ENCODE measurements around the gene FAM227B. TPM values are rescaled to one million over a fixed set of nuclear protein-coding genes. Genes with fewer than 3 reads are reported as not detected.
A peak's percentile ranks its signal among the peaks of the same experiment; 100 is the strongest.

Gene FAM227B
- total and polyA plus RNA-seq, 2 donors (not counting 1 experiment from before 2014, with no cell fraction given) = 2.7 to 9.7 TPM

GRCh38 chr15:49637857-49638256 is 17.2 kb upstream of the FAM227B start:
- H3K36me3 ChIP-seq (ENCODE audit: control insufficient read depth, insufficient read depth, low read length) = no peaks in the 10 kb centered on the region
- no peaks in the 10 kb centered on the region for H3K9me3 ChIP-seq (ENCODE audit: control insufficient read depth, insufficient read depth, low read depth, low read length)
- H3K4me2 ChIP-seq (ENCODE audit: extremely low read depth, insufficient read depth, low read length) = no peak overlapping the region
- H3K4me3 ChIP-seq (replicated peaks in 1 of 4; ENCODE audit: control extremely low read depth in 1 of 4, insufficient read depth in 1 of 4, low read depth in 3 of 4, low read length in 4 of 4) = no peak overlapping the region
- H3K27me3 ChIP-seq (ENCODE audit: control insufficient read depth, insufficient read depth, low read length) = no peaks in the 10 kb centered on the region
- H3K27ac ChIP-seq (ENCODE audit: insufficient read depth, low read length) = no peak overlapping the region
- H3K9ac ChIP-seq (ENCODE audit: insufficient read depth, low read length) = no peak overlapping the region
- H4K20me1 ChIP-seq (ENCODE audit: control insufficient read depth, extremely low read depth, insufficient read depth, low read length) = no peaks in the 10 kb centered on the region
- H2AFZ ChIP-seq (ENCODE audit: low read length) = no peak overlapping the region
- no peaks in the 10 kb centered on the region for H3K4me1 ChIP-seq (ENCODE audit: control insufficient read depth, extremely low read depth, insufficient read depth, low read length)
- TF ChIP-seq EZH2 (IDR thresholded peaks at IDR 0.05; ENCODE audit: low read length, missing control alignments) = no peak
- TF ChIP-seq, protein P1, sequence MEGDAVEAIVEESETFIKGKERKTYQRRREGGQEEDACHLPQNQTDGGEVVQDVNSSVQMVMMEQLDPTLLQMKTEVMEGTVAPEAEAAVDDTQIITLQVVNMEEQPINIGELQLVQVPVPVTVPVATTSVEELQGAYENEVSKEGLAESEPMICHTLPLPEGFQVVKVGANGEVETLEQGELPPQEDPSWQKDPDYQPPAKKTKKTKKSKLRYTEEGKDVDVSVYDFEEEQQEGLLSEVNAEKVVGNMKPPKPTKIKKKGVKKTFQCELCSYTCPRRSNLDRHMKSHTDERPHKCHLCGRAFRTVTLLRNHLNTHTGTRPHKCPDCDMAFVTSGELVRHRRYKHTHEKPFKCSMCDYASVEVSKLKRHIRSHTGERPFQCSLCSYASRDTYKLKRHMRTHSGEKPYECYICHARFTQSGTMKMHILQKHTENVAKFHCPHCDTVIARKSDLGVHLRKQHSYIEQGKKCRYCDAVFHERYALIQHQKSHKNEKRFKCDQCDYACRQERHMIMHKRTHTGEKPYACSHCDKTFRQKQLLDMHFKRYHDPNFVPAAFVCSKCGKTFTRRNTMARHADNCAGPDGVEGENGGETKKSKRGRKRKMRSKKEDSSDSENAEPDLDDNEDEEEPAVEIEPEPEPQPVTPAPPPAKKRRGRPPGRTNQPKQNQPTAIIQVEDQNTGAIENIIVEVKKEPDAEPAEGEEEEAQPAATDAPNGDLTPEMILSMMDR (conservative IDR thresholded peaks at IDR 0.05 in 1 of 2, IDR thresholded peaks at IDR 0.05 in 1 of 2; ENCODE audit: low read depth in 1 of 2, low read length in 2 of 2) = no peak
- DNase-seq (ENCODE audit: low read depth in 2 of 2) = peak in 1 of 2 donors; percentile 13
- no peaks in the 10 kb centered on the region for H3K79me2 ChIP-seq (ENCODE audit: control insufficient read depth, insufficient read depth, low read length)

DNA sequence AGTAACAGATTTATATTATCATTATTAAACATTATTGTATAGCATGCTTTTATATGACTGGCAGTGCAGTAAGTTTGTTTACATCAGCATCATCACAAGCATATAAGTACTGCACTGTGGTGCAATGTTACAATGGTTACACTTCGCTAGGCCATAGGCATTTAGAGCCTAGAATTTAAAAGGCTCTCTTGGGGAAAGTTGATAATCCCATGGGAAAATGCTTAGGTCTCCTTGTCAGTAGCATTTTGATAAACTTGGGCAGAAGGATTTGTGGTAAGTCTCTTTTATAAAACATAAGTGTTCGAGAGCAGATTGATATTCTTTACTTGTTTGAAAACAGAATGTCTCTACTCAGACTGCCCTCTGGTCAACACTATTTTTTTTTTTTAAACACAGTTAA is 7.8 kb upstream of the FAM227B start:
- TF ChIP-seq, protein P1 (conservative IDR thresholded peaks at IDR 0.05 in 1 of 2, IDR thresholded peaks at IDR 0.05 in 1 of 2; ENCODE audit: low read depth in 1 of 2, low read length in 2 of 2) = no peak
- no peak for TF ChIP-seq EZH2 (IDR thresholded peaks at IDR 0.05; ENCODE audit: low read length, missing control alignments)
- Histone ChIP-seq H3K36me3 (ENCODE audit: control insufficient read depth, insufficient read depth, low read length) (no peaks in the 10 kb centered on the region), H3K27ac (ENCODE audit: insufficient read depth, low read length) (peak overlapping the region; percentile 66), H3K4me1 (ENCODE audit: control insufficient read depth, extremely low read depth, insufficient read depth, low read length) (peaks cover 8% of the 10 kb centered on the region), H3K4me2 (ENCODE audit: extremely low read depth, insufficient read depth, low read length) (no peak overlapping the region), H3K4me3 (replicated peaks in 1 of 4; ENCODE audit: control extremely low read depth in 1 of 4, insufficient read depth in 1 of 4, low read depth in 3 of 4, low read length in 4 of 4) (no peak overlapping the region), H4K20me1 (ENCODE audit: control insufficient read depth, extremely low read depth, insufficient read depth, low read length) (no peaks in the 10 kb centered on the region), H3K9ac (ENCODE audit: insufficient read depth, low read length) (no peak overlapping the region), H3K9me3 (ENCODE audit: control insufficient read depth, insufficient read depth, low read depth, low read length) (peaks cover 4% of the 10 kb centered on the region), H3K79me2 (ENCODE audit: control insufficient read depth, insufficient read depth, low read length) (peaks cover 24% of the 10 kb centered on the region), H2AFZ (ENCODE audit: low read length) (no peak overlapping the region), H3K27me3 (ENCODE audit: control insufficient read depth, insufficient read depth, low read length) (no peaks in the 10 kb centered on the region)
- DNase-seq (ENCODE audit: low read depth in 2 of 2) = no peak

DNA sequence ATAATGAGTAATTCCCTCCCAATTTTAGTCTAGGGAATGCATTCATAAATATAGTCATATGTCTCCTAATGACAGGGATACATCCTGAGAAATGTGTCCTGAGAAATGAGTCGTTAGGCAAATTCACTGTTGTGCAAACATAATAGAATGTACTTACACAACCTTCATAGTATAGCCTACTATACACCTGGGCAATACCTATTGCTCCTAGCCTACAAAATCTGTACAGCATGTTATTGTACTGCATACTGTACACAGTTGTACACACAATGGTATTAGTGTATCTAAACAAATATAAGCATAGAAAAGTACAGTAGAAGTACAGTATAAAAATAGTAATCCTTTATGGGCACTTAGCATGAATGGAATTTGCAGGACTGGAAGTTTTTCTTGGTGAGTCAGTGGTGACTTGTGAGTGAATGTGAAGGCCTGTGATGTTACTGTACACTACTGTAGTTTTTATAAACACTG is 6.8 kb upstream of the FAM227B start:
- Histone ChIP-seq H3K27ac (ENCODE audit: insufficient read depth, low read length) (peak overlapping the region; percentile 34), H3K36me3 (ENCODE audit: control insufficient read depth, insufficient read depth, low read length) (no peaks in the 10 kb centered on the region), H2AFZ (ENCODE audit: low read length) (no peak overlapping the region), H3K9ac (ENCODE audit: insufficient read depth, low read length) (no peak overlapping the region), H3K4me2 (ENCODE audit: extremely low read depth, insufficient read depth, low read length) (no peak overlapping the region), H3K27me3 (ENCODE audit: control insufficient read depth, insufficient read depth, low read length) (no peaks in the 10 kb centered on the region), H3K79me2 (ENCODE audit: control insufficient read depth, insufficient read depth, low read length) (peaks cover 33% of the 10 kb centered on the region), H3K4me3 (replicated peaks in 1 of 4; ENCODE audit: control extremely low read depth in 1 of 4, insufficient read depth in 1 of 4, low read depth in 3 of 4, low read length in 4 of 4) (no peak overlapping the region), H3K4me1 (ENCODE audit: control insufficient read depth, extremely low read depth, insufficient read depth, low read length) (peaks cover 9% of the 10 kb centered on the region), H4K20me1 (ENCODE audit: control insufficient read depth, extremely low read depth, insufficient read depth, low read length) (no peaks in the 10 kb centered on the region), H3K9me3 (ENCODE audit: control insufficient read depth, insufficient read depth, low read depth, low read length) (peaks cover 4% of the 10 kb centered on the region)
- TF ChIP-seq, protein P1 (conservative IDR thresholded peaks at IDR 0.05 in 1 of 2, IDR thresholded peaks at IDR 0.05 in 1 of 2; ENCODE audit: low read depth in 1 of 2, low read length in 2 of 2) = no peak
- TF ChIP-seq EZH2 (IDR thresholded peaks at IDR 0.05; ENCODE audit: low read length, missing control alignments) = no peak
- DNase-seq (ENCODE audit: low read depth in 2 of 2) = peak; percentile 63 to 96
